ENCODE results near the gene GPR146. TPM values are rescaled to one million over a fixed set of nuclear protein-coding genes. Genes with fewer than 3 reads are reported as not detected.

Gene GPR146
- total and polyA plus RNA-seq, 2 of the 13 experiments (the other 11 are each of a cell fraction or from before 2014, with no cell fraction given), result 2.0 to 15.9 TPM

DNA sequence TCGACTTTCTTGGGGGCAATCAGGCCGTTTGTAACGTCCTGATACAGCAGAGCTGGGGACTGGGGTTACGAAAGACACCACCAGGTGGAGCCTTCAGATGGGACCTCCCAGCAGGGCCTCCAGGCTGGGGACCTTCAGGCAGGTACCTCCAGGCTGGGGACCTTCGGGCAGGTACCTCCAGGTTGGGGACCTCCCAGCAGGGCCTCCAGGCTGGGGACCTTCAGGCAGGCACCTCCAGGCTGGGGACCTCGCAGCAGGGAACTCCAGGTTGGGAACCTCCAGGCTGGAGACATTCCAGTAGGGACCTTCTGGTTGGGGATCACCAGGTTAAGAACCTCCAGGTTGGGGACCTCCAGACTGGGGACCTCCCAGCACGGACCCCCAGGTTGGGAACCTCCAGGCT, 23.5 kb upstream of the GPR146 start:
- H3K9me3 ChIP-seq (ENCODE audit: low read length), result no peaks in the 10 kb centered on the region
- CTCF ChIA-PET (ENCODE audit: low intra/inter-chr PET ratio, low total read pairs), result interaction anchor here (0.7 to 1.4 kb wide), 2 partner anchors 24 to 45 kb away, joined by 3 to 7 read pairs; partner anchors contain the start of gene GPR146
- no peak for FAIRE-seq
- no peak overlapping the region for H3K27ac ChIP-seq (ENCODE audit: extremely low read length, insufficient read depth, low read length)
- no peak overlapping the region for H3K9ac ChIP-seq (ENCODE audit: insufficient read depth, low read depth, low read length)
- in situ Hi-C loops (cut with HindIII; ENCODE audit: extremely low pct_ligation_motif_present, low pct_unique_long_range_greater_than_20kb) (no loop called here), intact Hi-C loops (cut with micrococcal nuclease; ENCODE audit: unreplicated experiment) (no loop called here)
- peaks cover 7% of the 10 kb centered on the region for H3K79me2 ChIP-seq (ENCODE audit: insufficient read depth, low read length)
- H3K4me1 ChIP-seq (ENCODE audit: insufficient read depth, low read length), result peaks cover 20% of the 10 kb centered on the region
- WGBS (ENCODE audit: low lambda C conversion rate), result 90% methylated on average over 1 of the region's 7 CpGs
- no peak overlapping the region for H2AFZ ChIP-seq (ENCODE audit: low read length)
- peak; percentile 39; the same call in 1 of the 2 replicates for TF ChIP-seq RAD21 (CRISPR knock-in tag; IDR thresholded peaks at IDR 0.05)
- TF ChIP-seq, protein P1, sequence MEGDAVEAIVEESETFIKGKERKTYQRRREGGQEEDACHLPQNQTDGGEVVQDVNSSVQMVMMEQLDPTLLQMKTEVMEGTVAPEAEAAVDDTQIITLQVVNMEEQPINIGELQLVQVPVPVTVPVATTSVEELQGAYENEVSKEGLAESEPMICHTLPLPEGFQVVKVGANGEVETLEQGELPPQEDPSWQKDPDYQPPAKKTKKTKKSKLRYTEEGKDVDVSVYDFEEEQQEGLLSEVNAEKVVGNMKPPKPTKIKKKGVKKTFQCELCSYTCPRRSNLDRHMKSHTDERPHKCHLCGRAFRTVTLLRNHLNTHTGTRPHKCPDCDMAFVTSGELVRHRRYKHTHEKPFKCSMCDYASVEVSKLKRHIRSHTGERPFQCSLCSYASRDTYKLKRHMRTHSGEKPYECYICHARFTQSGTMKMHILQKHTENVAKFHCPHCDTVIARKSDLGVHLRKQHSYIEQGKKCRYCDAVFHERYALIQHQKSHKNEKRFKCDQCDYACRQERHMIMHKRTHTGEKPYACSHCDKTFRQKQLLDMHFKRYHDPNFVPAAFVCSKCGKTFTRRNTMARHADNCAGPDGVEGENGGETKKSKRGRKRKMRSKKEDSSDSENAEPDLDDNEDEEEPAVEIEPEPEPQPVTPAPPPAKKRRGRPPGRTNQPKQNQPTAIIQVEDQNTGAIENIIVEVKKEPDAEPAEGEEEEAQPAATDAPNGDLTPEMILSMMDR (CRISPR knock-in tag; IDR thresholded peaks at IDR 0.05), result peak; percentile 51
- no peak for TF ChIP-seq PAX8 (CRISPR knock-in tag; IDR thresholded peaks at IDR 0.05; ENCODE audit: borderline replicate concordance)
- no peak for TF ChIP-seq ZNF703 (CRISPR knock-in tag; IDR thresholded peaks at IDR 0.05; ENCODE audit: borderline replicate concordance)
- TF ChIP-seq STAG1 (CRISPR knock-in tag; IDR thresholded peaks at IDR 0.05), result peak; percentile 59
- TF ChIP-seq NFKB2 (CRISPR knock-in tag; IDR thresholded peaks at IDR 0.05; ENCODE audit: borderline replicate concordance), result 0 out of 2 replicates have a peak, but pooled peaks have one; percentile 23
- TF ChIP-seq HOXA3 (CRISPR knock-in tag; IDR thresholded peaks at IDR 0.05), result 0 out of 2 replicates have a peak, but pooled peaks have one; percentile 12
- TF ChIP-seq, protein P2, sequence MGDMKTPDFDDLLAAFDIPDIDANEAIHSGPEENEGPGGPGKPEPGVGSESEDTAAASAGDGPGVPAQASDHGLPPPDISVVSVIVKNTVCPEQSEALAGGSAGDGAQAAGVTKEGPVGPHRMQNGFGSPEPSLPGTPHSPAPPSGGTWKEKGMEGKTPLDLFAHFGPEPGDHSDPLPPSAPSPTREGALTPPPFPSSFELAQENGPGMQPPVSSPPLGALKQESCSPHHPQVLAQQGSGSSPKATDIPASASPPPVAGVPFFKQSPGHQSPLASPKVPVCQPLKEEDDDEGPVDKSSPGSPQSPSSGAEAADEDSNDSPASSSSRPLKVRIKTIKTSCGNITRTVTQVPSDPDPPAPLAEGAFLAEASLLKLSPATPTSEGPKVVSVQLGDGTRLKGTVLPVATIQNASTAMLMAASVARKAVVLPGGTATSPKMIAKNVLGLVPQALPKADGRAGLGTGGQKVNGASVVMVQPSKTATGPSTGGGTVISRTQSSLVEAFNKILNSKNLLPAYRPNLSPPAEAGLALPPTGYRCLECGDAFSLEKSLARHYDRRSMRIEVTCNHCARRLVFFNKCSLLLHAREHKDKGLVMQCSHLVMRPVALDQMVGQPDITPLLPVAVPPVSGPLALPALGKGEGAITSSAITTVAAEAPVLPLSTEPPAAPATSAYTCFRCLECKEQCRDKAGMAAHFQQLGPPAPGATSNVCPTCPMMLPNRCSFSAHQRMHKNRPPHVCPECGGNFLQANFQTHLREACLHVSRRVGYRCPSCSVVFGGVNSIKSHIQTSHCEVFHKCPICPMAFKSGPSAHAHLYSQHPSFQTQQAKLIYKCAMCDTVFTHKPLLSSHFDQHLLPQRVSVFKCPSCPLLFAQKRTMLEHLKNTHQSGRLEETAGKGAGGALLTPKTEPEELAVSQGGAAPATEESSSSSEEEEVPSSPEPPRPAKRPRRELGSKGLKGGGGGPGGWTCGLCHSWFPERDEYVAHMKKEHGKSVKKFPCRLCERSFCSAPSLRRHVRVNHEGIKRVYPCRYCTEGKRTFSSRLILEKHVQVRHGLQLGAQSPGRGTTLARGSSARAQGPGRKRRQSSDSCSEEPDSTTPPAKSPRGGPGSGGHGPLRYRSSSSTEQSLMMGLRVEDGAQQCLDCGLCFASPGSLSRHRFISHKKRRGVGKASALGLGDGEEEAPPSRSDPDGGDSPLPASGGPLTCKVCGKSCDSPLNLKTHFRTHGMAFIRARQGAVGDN (CRISPR knock-in tag; IDR thresholded peaks at IDR 0.05), result peak; percentile 20
- no peak overlapping the region for H3K4me3 ChIP-seq (replicated peaks in 1 of 3; ENCODE audit: insufficient read depth in 1 of 3, low read depth in 2 of 3, low read length in 3 of 3)
- no peaks in the 10 kb centered on the region for H4K20me1 ChIP-seq (ENCODE audit: insufficient read depth, low read length)
- peaks cover 3 to 9% of the 10 kb centered on the region in 2 experiments; a peak in 4 of 5 replicates for H3K36me3 ChIP-seq (replicated peaks in 1 of 2; ENCODE audit: control insufficient read depth in 1 of 2, insufficient read depth in 2 of 2, low read length in 2 of 2)
- ATAC-seq, result peak; percentile 33
- BruUV-seq (replicated peaks), result no TSS peak
- DNase-seq (ENCODE audit: low spot score), result no peak
- POLR2A ChIA-PET, result interaction anchor here (0.7 kb wide), 1 partner anchor 43 kb away, joined by 3 read pairs; no protein-coding TSS in a partner anchor
- no peak overlapping the region for H3K4me2 ChIP-seq (ENCODE audit: low read depth, low read length)
- no peaks in the 10 kb centered on the region for H3K27me3 ChIP-seq (ENCODE audit: control insufficient read depth in 1 of 2, insufficient read depth in 2 of 2, low read length in 2 of 2)

Data from HepG2 (cell line).